Endometrium (tissue), 2 donors: ENCODE data around the gene MS4A10.

Experiments
- FAIRE-seq: peaks from 2 replicates; lab custom pipeline; 2012; peaks lifted over from hg19 to GRCh38; lab: Jason Lieb, UNC
- donor health status: control.
- donor health status: control.

Gene MS4A10

GRCh38 chr11:60766547-60766946 lies 18.6 kb upstream of the MS4A10 start:
- FAIRE-seq: no peak

DNA sequence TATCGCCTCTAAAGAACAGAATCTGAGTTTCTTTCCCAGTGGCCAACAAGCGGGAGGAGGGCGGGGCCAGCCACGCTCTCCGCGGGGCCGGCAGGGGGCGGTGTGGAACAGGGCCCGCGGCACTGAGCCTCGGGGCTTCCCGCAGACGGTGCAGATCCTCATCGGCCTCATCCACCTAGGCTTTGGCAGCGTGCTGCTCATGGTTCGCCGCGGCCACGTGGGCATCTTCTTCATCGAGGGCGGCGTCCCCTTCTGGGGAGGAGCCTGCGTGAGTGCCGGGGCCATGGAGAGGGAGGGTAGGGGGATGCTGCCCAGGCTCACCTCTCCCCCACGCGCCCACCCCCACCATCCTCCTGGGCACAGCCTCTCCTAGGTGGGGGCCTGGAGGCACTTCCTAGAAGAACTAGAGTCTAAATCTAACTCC lies 17.7 kb upstream of the MS4A10 start:
- no peak for FAIRE-seq

GRCh38 chr11:60768202-60768601 lies 16.9 kb upstream of the MS4A10 start:
- no peak for FAIRE-seq

DNA sequence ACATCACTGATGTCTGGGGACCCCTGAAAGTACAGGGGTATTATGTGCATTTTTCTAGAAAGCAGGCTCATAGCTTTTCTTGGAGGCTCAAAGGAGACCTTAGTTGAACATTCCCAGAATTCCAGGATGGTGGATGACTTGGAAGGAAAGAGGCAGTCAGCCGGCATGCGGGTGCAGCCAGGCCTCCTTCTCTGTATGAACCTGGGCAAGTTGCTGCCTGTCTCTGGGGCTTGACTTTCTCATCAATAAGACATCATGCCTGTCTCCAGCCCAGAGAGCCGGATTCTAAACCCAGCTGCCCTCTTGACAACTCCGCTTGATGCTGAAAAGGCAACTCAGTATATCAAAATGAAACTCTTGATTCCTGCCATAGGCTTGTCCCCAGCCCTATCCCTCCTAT lies 15.9 kb upstream of the MS4A10 start:
- FAIRE-seq: no peak

DNA sequence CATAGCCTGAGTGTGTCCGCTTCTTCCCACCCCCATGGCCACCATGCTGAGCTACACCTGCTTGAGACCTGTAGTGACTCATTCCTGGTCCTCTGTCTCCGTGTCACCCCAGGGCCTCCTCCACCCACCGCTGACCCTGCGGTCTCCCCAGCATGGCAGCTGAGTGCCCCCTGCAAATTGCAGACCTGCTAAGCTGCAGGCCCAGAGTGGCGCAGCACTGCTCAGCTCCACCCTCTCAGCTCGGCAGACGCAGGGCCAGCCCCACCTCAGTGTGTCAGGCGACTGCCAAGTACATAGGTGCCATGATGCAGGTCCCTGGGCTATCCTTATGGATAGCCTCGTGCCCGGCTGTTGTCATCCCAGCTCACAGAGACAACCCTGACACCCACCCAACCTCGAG lies 15.3 kb upstream of the MS4A10 start:
- FAIRE-seq: no peak

- no peak for FAIRE-seq
Measured at GRCh38 chr11:60771146-60771545, 14.0 kb upstream of the MS4A10 start.

DNA sequence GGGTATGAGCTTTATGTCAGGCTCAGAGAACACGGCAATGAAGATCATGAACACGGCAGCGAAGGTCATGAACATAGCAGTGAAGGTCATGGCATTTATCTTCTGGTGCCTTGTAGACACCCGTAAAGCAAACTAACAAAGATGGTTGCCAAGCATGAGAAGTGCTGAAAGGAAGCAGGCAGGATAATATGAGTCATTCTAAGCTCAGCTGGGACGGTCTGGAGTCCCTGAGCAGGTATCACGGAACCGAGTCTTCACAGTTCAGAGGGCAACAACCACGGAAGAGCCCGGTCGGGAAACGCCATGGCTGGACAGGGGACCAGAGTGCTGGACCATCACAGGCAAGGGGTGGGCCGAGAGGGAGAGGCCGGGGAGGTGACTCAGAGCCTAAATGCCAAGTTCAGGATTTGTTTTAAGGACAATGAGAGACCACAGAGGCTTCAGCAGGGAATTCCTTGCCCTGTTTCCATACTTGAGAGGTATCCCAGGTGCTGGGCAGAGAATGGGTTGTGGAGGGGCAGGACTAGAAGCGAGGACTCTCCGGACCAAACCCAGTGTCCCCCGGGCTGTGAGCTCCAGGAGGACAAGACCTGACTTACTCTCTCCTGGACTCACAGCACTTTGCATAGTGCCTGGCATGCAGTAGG lies 13.1 kb upstream of the MS4A10 start:
- FAIRE-seq: no peak

- no peak for FAIRE-seq
Measured at GRCh38 chr11:60772666-60773065, 12.5 kb upstream of the MS4A10 start.

DNA sequence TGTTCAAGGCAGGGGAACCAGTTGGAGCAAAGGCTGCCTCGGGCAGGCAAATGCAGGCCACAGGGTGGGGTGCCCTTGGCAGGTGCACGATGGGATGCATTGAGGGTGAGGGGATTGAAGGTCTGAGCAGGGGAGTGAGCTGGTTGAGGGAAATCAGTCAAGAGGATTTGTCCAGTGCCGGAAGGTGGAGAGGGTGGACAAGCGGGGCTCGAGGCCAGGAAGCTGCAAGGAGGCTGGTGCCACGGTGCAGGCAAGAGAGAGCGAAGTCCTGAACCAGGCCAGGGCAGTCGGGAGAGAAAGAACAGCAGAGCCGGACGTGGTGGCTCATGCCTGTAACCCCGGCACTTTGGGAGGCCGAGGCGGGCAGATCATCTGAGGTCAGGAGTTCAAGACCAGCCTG lies 10.4 kb upstream of the MS4A10 start:
- FAIRE-seq: no peak

DNA sequence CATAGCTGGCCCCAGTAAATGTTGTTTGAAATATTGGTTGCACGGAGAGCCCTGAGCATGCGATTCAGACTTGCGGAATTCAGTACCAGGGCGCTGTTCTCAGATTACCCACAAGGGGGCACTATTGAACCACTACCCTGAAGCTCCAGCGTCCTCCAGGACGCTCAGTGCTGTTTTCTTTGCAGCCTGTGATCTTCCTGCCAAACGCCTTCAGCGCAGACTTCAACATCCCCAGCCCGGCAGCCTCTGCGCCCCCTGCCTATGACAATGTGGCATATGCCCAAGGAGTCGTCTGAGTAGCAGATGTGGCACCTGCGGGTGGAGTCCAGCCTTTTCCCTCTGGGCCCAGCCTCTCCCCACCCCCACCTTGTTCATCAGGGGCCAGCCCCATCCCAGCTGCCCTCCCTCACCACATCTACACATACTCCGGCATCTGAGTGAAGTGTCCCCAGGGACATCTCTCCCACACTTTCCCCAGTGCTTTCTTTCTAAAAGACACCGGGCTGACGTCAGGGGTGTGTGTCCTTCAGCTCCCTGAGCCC lies 9.6 kb upstream of the MS4A10 start:
- FAIRE-seq: peak; percentile 45

GRCh38 chr11:60776167-60776566 lies 9.0 kb upstream of the MS4A10 start:
- no peak for FAIRE-seq

- FAIRE-seq: no peak
Measured at GRCh38 chr11:60777106-60777505, 8.0 kb upstream of the MS4A10 start.

DNA sequence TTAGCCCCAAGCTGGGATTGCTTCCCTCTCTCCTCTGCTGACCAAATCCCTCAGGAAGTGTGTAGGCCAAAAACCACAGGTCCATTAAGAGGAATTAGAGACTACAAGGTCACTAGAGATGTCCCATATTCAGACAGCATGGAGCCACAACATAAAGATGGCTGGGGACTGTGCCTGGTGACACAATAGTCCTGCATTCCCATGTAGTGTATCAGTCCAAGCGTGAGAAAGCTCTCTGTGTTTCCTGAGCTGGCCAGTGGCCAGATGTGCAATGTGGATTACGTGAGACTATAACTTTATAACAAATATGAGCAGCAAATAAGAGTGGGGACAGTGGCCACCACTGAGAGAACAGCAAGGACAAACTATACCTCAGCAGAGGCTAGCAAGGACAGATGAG lies 7.6 kb upstream of the MS4A10 start:
- FAIRE-seq: no peak

- no peak for FAIRE-seq
Measured at GRCh38 chr11:60780065-60780464, 5.1 kb upstream of the MS4A10 start.

- no peak for FAIRE-seq
Measured at GRCh38 chr11:60780774-60781173, 4.4 kb upstream of the MS4A10 start.

DNA sequence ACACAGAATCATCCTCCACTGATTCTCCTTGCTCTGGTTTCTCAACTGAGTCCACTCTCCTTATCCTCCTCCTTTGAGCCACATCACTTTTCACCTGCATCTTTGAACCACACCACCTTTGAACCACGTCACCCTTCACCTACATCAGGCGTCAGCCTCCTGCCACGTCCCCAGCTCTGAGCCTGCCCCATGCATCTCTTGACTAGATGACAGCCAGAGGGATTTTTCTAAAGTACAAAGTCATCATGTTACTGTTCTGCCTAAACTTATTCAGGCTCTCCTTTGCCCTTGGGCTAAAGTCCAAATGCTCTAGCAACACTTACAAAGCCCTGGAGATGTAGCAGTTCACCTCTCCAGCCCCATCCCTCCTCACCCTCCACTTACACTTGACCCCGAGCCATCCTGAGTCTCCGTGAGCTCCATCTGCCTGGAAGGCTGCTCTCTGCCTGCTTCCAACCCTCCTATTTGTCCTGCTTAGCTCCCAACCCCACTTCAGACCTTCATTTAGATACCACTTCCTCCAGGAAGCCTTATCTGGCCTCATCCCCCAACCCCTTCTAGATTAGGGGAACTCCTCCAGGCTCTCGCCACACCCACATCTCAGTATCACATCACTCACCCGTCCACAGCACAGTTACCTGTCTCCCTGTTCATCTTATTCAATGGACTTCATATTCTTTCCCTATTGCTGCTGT lies 3.7 kb upstream of the MS4A10 start:
- no peak for FAIRE-seq

- no peak for FAIRE-seq
Measured at GRCh38 chr11:60781981-60782316, 3.2 kb upstream of the MS4A10 start.

GRCh38 chr11:60782393-60783140 lies 2.6 kb upstream of the MS4A10 start:
- no peak for FAIRE-seq

- FAIRE-seq: no peak
Measured at GRCh38 chr11:60783141-60783484, 2.0 kb upstream of the MS4A10 start.

GRCh38 chr11:60783911-60784310 lies 1.2 kb upstream of the MS4A10 start:
- no peak for FAIRE-seq

DNA sequence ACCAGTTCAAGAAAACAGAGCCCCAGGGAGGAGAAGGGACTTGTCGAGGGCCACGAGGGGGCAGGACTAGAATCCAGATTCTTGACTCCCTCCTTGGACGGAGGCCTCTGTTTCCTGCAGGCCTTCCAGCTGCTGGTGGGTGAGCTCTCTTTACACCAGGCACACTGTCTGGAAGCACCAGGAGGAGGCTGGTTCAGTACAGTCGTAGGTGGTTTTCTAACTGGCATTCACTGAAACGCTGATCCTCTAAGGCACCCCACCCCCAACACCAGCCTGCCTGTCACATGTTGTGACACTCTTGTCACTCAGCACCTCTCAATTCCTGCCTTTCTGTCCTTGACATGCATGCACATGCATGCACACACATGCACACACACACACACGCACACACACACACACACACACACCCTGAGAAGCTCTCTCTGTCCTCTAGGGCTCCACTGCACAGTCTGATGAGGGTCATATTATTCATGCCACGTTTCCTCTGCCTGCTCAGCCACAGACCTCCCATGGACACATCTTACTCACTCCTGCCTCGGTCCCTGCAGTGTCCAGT lies 751 bp downstream of the MS4A10 start:
- FAIRE-seq: no peak

GRCh38 chr11:60786811-60787567 lies 1.9 kb downstream of the MS4A10 start:
- FAIRE-seq: no peak
